KBM-7 (cell line): ENCODE data around the gene ZNF547.
"Not testable (repeated sequence)": the region's sequence is repeated elsewhere in the genome, so short reads cannot be mapped to it uniquely, and the experiment has no call there.

Experiments used
- DNase-seq: peaks from one replicate; pipeline ENCODE4 v3.0.0-alpha.2; 2015
- in situ Hi-C: fragments of 300-500 bp; cut with MboI; formaldehyde crosslinking; loops from 2 replicates; pipeline ENCODE4 v1.14.3; 2020; ENCODE audit warnings: low sequenced_read_pairs, low pct_unique_long_range_greater_than_20kb, mixed read lengths

ZNF547 gene

DNA sequence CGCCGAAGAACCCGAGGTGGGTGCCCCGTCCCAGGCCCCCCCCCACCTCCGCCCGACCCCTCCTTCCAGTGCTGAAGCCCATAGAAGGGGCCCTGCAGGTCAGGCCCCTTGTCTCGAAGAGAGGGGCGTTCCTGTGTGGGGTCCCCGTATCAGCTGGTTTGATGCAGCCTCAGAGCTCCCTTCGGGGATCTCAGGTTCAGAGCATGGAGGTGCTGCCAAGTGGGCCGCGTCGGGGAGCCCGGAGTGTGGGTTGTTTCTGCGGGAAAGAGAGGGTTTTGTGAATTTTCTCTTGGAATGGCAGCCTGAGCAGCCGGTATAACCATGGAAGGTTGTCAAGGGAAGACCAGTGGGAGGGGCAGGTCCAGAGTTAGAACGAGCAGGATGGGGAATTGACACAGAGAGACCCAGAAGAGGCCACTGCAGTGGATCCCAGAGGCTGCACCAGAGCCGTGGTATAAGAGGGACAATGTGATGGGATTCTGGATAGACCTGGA lies 384 bp downstream of the ZNF547 start:
- peak; percentile 29 for DNase-seq
- in situ Hi-C loops, result no loop called here

DNA sequence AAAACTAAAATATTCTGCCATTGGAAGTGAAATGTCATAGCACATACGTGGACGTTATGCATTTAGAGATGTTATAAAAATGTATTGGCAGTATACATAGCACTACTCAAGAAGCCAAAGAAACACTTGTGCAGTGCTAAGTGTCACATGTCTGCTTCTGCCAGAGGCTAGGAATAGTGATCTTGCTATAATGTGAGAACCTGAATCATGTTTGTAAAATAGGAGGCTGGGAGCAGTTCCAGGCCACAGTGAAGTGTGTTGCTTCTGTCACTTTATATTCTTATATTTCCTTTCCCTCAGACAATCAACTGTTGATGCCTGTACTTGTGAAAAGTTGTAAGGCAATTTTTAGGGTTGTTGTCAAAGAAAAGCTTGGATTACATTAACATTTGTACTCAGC lies 3.4 kb downstream of the ZNF547 start:
- in situ Hi-C loops, result no loop called here
- no peak for DNase-seq

DNA sequence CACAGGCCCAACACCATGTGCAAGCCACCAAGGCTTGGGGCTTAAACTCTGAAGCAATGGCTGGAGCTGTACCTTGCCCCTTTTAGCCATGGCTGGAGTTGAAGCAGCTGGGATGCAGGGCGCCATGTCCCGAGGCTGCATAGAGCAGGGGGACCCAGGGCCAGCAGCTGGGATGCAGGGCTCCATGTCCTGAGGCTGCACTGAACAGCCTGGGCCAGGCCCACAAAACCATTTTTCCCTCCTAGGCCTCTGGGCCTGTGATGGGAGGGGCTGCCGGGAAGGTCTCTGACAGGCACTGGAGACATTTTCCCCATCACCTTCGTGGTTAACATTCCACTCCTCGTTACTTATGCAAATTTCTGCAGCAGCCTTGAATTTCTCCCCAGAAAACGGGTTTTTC lies 10.8 kb downstream of the ZNF547 start:
- in situ Hi-C loops, result no loop called here
- no peak for DNase-seq

DNA sequence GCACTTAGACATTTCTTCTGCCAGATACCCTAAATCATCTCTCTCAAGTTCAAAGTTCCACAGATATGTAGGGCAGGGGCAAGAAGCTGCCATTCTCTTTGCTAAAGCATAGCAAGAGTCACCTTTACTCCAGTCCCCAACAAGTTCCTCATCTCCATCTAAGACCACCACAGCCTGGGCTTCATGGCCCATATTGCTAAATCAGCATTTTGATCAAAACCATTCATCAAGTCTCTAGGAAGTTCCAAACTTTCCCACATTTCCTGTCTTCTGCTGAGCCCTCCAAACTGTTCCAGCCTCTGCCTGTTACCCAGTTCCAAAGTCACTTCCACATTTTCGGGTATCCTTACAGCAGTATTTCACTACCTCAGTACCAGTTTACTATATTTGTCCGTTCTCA lies 11.3 kb downstream of the ZNF547 start:
- DNase-seq, in situ Hi-C loops: not testable (repeated sequence)

DNA sequence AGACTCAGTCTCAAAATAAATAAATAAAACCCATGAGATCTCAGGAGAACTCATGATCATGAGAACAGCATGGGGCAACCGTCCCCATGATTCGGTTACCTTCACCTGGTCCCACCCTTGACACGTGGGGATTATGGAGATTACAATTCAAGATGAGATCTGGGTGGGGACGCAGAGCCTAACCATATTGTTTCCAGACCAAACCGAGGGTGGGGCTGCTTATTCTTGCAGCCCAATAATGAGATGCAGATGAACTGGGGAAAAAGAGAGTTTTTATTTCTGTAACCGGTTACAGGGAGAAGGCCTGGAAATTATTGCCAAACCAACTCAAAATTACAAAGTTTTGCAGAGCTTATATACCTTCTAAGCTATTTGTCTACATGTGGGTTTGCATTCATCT lies 12.8 kb downstream of the ZNF547 start:
- no peak for DNase-seq
- in situ Hi-C loops, result no loop called here

DNA sequence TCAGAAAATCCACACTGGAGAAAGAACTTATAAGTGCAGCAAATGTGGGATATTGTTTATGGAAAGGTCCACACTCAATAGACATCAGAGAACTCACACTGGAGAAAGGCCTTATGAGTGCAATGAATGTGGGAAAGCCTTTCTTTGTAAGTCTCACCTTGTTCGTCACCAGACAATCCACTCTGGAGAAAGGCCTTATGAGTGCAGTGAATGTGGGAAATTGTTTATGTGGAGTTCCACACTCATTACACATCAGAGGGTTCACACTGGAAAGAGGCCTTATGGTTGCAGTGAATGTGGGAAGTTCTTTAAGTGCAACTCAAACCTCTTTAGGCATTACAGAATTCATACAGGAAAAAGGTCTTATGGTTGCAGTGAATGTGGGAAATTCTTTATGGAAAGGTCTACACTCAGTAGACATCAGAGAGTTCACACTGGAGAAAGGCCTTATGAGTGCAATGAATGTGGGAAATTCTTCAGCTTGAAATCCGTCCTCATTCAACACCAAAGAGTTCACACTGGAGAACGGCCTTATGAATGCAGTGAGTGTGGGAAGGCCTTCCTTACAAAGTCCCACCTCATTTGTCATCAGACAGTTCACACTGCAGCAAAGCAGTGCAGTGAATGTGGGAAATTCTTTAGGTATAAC lies 14.3 kb downstream of the ZNF547 start:
- DNase-seq, result no peak
- in situ Hi-C loops, result no loop called here

DNA sequence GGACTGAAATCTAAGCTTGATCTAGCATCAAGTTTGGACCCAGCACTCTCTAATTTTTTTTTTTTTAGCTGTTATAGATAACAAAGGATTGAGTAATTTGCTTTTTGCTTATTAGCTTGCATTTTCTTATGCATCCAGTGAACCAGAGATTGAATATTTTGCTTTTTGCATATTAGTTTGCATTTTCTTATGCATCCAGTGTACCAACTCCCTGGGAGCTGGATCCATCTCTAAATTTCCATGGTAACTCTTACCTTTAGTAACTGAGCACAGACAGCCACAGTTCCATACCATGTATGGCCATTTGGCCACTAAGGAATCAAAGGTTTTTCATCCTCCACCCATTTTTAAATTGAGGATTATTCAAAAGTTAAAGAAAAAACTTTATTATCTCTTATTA lies 17.6 kb downstream of the ZNF547 start:
- in situ Hi-C loops, result no loop called here
- DNase-seq, result no peak

DNA sequence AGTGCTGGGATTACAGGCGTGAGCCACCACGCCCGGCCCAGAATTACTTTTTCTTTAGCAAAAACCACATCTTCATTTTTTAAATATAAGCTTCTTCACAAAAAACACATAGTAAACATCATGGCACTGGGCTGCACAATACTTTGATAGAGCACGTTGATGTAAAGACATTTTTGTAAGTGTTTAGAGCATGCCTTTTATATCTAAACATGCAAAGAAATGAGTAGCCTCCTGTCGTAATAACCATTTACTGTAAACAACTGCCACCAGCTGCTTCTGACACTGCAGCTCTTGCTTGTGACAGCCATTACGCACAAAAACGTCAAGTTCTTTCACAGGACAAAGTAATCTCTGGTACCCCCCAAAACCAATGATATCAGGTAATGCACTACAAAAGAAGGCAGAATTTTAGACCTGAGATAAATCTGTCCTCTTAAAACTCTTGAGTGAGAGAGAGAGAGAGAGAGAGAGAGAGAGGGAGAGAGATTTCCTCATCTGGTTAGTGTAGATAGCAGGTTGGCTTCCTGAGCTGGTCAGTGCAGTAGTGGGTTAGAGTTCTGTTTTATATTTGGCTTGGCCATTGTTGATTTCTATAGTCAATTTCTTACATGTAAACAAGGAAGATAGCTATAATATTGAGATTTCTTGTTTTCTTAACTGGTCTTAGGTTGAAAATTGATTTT lies 19.6 kb downstream of the ZNF547 start:
- DNase-seq, result no peak
- in situ Hi-C loops, result no loop called here

DNA sequence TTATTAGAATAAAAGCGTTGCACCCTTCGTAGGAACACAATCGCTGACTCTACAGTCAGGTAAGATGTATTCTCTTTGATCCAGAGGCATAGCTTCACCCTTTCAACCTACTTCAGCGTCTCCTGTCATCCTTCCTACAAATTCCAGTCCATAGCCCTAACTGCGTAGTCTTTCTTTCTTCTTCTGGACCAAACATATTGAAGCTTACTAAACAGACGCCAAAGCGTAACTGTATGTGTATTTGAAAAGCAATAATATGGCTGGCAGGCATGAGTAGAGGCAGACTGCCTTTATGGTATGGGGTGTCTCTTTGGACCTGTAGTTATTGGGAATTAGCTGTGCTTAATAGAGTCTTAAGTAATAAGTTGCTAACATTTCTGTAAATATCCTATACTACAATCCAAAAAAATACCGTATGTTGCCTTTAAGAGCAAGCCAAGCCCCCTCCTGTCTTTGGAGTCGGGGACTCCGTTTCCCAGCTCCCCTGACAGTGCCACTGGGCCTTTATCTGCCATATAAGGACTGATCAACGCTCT lies 25.9 kb downstream of the ZNF547 start:
- DNase-seq, result no peak
- in situ Hi-C loops, result no loop called here

DNA sequence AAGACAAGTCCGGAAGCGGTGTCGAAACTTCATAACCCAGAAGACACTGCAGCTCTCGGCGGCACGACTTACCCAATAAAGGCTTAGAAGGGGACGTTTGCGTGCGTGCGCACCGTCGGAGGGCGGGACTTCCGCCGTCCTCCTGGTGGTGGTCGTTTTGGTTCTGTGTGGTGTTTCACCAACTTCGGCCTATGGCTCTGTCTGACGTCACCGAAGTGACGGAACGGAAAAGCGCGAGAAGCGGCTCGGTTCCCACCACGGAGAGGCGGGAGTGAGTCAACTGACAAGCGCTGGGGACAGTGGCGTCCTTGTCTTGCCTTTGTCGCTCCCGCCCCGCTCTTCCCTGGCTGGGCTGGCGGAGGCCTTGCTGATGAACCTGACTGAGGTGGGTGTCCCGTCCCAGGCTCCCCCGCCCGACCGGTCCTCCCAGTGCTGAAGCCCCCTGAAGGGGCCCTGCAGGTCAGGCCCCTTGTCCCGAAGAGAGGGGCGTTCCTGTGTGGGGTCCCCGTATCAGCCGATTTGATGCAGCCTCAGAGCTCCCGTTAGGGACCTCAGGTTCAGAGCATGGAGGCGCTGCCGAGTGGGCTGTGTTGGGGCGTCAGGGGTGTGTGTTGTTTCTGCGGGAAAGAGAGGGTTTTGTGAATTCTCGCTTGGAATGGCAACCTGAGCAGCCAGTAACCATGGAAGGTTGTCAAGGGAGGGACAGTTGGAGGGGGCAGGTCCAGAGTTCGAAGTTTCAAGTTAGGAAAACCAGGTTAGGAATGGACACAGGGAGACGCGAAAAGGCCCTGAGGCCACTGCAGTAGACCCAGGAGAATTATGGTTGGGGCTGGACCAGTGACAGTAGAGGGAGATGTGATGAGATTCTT lies 26.6 kb downstream of the ZNF547 start, which contains the start of gene ZNF548:
ZNF548 (plus strand) TSS at position 125 of the 869 bp plus-strand sequence; CDS start at position 371, 246 bp downstream.
- peak; percentile 99 for DNase-seq
- in situ Hi-C loops, result no loop called here

DNA sequence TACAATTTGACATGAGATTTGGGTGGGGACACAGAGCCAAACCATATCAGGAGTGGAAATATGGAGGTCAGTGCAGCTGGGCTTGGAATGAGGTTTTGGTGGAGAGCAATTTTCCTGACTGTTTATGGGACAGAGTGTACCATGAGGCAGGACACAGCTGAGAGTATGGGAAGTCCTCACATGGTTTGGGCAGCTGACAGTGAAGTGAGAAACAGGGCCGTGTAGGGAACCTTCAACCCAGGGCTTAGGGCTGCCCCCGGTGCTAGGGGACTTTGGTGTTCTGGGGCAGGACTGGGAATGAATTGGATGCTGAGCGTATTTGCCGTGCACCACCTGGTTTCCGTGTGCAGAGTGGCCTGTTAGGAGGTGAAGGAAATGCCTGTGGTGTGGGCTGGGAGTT lies 32.4 kb downstream of the ZNF547 start:
- in situ Hi-C loops, result no loop called here
- no peak for DNase-seq

DNA sequence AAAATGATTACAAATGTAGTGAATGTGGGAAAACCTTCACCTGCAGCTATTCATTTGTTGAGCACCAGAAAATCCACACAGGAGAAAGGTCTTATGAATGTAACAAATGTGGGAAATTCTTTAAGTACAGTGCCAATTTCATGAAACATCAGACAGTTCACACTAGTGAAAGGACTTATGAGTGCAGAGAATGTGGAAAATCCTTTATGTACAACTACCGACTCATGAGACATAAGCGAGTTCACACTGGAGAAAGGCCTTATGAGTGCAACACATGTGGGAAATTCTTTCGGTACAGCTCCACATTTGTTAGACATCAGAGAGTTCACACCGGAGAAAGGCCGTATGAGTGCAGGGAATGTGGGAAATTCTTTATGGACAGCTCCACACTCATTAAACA lies 35.5 kb downstream of the ZNF547 start:
- in situ Hi-C loops, result no loop called here
- no peak for DNase-seq

DNA sequence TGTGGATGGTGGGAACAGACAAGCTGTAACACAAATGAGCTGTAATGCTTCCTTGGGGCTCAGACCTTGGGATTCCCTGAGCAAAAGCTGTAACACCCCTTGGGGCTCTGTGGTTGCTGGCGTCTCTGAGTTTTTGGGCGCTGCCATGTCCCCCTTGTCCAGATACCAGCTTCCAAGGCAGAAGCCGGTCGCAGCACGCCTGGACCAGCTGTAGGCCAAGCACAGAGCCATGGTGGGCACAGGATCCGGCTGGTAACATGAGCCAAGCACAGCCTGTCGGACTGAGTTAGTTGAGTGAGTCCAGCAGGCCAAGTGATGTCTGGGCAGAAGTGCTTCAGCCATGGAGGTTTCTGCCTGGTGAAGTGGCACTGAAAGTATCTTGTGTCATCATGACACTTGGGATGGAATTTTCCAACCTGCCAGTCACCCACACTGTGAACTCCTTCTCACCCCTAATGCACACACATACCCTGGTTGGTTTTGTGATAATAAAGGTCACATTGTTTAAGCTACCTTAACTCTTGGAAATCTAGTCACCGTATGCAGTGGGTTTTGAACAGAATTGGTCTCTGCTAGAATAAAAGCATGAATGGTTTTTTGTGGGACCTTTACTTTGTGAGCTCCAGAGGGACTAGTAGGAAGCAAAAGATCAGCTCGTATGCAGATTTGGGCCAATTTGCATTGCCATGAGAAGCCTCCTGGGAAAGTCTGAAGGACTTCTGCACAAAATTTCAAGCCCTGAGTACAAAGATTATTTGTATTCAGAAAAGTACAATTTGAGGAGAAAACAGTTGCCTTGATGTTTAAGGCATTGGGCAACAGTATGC lies 40.6 kb downstream of the ZNF547 start:
- DNase-seq, result no peak
- in situ Hi-C loops, result no loop called here

DNA sequence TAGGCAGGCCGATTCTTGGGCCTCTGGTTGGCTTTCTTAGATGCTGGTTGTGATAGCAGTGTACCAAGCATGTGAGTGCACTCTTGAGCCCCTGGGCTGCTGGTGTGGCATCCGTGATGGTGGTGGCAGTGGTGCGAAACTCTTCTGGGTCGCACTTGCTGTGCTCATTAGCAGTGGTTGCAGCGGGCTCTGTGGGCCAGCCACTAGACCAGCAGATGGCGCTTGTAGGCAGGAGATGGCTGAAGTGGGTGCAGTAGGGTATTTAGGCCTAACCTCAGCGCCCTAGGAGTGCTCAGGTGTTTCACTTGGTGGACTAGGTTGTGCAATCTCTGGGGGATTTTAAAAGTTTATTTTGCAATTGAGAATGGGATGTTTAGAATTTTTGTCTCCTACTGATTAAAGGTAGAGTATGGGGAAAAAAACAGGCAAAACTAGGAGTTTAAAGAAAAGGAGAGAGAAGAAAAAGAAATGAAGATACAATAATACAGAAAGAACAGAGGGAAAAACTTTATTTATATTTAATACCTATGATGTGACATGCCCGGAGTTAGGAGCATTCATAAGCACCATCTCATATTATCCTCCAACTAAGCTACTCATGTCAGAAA lies 43.3 kb downstream of the ZNF547 start:
- peak; percentile 61 for DNase-seq
- in situ Hi-C loops, result no loop called here

DNA sequence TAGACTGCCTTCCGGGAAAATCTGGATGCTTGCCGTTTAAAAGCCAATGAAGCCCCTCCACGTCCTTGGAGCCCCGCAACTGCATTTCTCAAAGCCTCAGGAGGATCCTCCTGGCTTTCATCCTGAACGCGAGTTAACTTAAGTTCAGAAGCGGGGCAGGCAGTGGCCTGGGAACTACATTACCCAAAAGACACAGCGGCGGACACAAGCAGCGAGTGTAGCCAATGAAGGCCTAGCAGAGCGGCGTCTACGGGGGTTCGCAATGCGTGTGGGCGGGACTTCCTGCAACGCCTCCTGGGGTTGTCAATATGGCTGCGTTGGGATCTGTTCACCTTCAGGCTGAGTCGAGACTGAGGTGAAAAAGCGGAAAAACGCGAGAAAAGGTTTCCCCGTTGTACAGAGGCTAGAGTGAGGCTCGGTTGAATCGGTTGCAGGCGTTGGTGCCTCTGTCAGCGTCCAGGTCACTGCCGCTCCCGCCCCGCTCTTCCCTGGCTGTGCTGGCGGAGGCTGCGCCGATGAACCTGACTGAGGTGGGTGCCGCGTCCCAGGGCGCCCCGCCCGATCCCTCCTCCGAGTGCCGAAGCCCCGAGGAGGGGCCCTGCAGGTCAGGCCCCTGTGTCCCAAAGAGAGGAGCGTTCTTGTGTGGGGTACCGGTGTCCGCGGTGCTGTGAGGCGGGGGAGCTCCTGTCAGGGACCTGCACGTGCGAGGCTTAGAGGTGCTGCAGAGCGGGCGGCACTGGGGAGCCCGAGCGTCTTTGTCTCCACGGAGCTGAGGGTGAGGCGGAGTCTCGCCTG lies 47.7 kb downstream of the ZNF547 start, which contains the start of gene ZNF17:
ZNF17 (plus strand) TSS at position 285 of the 795 bp plus-strand sequence. CDS start 2,455 bp downstream, outside the sequence.
- in situ Hi-C loops, result no loop called here
- DNase-seq, result peak; percentile 90

DNA sequence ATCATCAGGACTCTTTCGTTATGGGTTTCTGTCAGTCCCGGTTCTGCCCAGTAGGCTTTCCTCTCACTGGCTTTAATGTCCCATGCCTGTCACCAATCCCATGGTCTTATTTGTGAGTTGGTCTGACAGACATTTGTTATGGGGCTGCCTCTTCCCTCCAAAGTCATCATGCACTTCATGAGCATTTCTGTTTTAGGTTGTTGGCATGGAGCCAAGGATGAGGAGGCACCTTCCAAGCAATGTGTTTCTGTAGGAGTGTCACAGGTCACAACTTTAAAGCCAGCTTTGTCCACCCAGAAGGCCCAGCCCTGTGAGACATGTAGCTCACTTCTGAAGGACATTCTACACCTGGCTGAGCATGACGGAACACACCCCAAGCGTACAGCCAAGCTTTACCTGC lies 56.1 kb downstream of the ZNF547 start:
- DNase-seq, result no peak
- in situ Hi-C loops, result no loop called here

DNA sequence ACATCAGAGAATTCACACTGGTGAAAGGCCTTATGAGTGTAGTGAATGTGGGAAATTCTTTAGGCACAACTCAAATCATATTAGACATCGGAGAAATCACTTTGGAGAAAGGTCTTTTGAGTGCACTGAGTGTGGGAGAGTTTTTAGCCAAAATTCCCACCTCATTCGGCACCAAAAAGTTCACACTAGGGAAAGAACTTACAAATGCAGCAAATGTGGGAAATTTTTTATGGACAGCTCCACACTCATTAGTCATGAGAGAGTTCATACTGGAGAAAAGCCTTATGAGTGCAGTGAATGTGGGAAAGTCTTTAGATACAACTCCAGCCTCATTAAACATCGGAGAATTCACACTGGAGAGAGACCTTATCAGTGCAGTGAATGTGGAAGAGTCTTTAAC lies 57.7 kb downstream of the ZNF547 start:
- in situ Hi-C loops, result no loop called here
- no peak for DNase-seq
